NB4 (cell line): ENCODE results near the gene LTBP1.

Source experiments
- DNase-seq: peaks from one replicate; pipeline ENCODE4 v3.0.0; 2010; ENCODE audit warnings: low read depth
- H3K4me3 ChIP-seq: one replicate; pipeline ENCODE4 v1.5.1; 2011; ENCODE audit warnings: mild to moderate bottlenecking, low read depth, low read length, moderate library complexity
- CTCF ChIP-seq: IDR thresholded peaks from one replicate; pipeline ENCODE4 v1.5.1; 2012; ENCODE audit warnings: low read depth, low read length
- MYC ChIP-seq: IDR thresholded peaks from 2 replicates; pipeline ENCODE4 v1.6.1; 2011; ENCODE audit warnings: low read depth, low read length
- POLR2A ChIP-seq: IDR thresholded peaks from 2 replicates; pipeline ENCODE4 v1.6.1; 2011; ENCODE audit warnings: mild to moderate bottlenecking; ENCODE audit not compliant: insufficient read length; ENCODE audit errors: extremely low read depth
- TF ChIP-seq, protein P1 (sequence below): IDR thresholded peaks from 2 replicates; pipeline ENCODE4 v1.6.1; 2011; ENCODE audit warnings: low read depth, low read length

LTBP1 gene

GRCh38 chr2:33326100-33326499 lies 379.3 kb downstream of the LTBP1 start:
- DNase-seq: no peak
- H3K4me3 ChIP-seq: no peak overlapping the region
- TF ChIP-seq CTCF (no peak), MYC (no peak)
- TF ChIP-seq, protein P1, sequence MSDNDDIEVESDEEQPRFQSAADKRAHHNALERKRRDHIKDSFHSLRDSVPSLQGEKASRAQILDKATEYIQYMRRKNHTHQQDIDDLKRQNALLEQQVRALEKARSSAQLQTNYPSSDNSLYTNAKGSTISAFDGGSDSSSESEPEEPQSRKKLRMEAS: no peak

- no peak overlapping the region for H3K4me3 ChIP-seq
- TF ChIP-seq, protein P1: no peak
- TF ChIP-seq MYC (no peak), POLR2A (no peak), CTCF (no peak)
- no peak for DNase-seq
These were observed 386.7 kb downstream of the LTBP1 start for GRCh38 chr2:33333433-33333832.

GRCh38 chr2:33334083-33334482 lies 387.3 kb downstream of the LTBP1 start:
- DNase-seq: no peak
- TF ChIP-seq, protein P1: no peak
- TF ChIP-seq CTCF (no peak), MYC (no peak), POLR2A (no peak)
- H3K4me3 ChIP-seq: no peak overlapping the region

DNA sequence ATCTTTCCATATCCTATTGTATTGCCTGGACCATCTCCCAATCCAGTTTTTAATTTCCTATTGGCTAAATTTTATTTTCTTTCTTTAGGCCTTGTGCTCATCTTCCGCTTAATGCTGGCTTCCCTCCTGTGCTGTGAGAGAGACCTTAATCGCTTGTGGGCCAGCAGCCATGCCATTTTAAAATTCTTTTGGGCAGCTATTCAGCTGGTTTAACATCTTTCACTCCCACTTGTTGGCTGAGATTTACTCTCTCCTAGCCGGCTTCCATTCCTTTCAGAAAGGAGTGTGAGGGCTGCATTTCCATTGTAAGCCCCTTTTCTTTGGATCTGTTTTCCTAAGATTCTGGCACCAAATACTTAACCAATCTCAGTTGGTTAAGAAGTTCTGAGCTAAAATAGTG lies 388.8 kb downstream of the LTBP1 start:
- TF ChIP-seq POLR2A (no peak), CTCF (no peak), MYC (no peak)
- TF ChIP-seq, protein P1: no peak
- no peak overlapping the region for H3K4me3 ChIP-seq

GRCh38 chr2:33336036-33336625 lies 389.4 kb downstream of the LTBP1 start:
- no peak for TF ChIP-seq POLR2A
- no peak for TF ChIP-seq CTCF
- TF ChIP-seq, protein P1: no peak
- TF ChIP-seq MYC: no peak
- DNase-seq: peak; percentile 22
- H3K4me3 ChIP-seq: no peak overlapping the region

More for the DNA sequence above, 388.8 kb downstream of the LTBP1 start:
- no peak for DNase-seq
